Kidney epithelial cell (primary cell): ENCODE results near the gene KCNT2. TPM values are rescaled to one million over a fixed set of nuclear protein-coding genes. Genes with fewer than 3 reads are reported as not detected.
"Not testable (repeated sequence)": the region's sequence is repeated elsewhere in the genome, so short reads cannot be mapped to it uniquely, and the experiment has no call there.

Experiments used
- DNase-seq: peaks from one replicate; pipeline ENCODE4 v3.0.0-alpha.2; 2010; ENCODE audit warnings: low read depth
- H3K27me3 ChIP-seq: 2 replicates; pipeline ENCODE4 v1.6.0; 2011; ENCODE audit warnings: low read length; ENCODE audit not compliant: control insufficient read depth, insufficient read depth
- H3K36me3 ChIP-seq: 2 replicates; pipeline ENCODE4 v1.5.1; 2011; ENCODE audit warnings: low read length; ENCODE audit not compliant: control insufficient read depth, insufficient read depth
- H3K4me3 ChIP-seq: 2 replicates; pipeline ENCODE4 v1.5.1; 2011; ENCODE audit warnings: low read depth, mild to moderate bottlenecking, control low read depth, low read length
- CTCF ChIP-seq: IDR thresholded peaks from 2 replicates; pipeline ENCODE4 v1.5.1; 2011; ENCODE audit warnings: mild to moderate bottlenecking, moderate library complexity, low read length, control low read depth, inconsistent platforms; ENCODE audit not compliant: insufficient read depth, poor library complexity, severe bottlenecking
- total RNA-seq: library from RNA; depleted of rRNA; stranded (reverse); fragments of >200 nt; gene quantifications from 2 replicates; pipeline ENCODE4 v1.2.3, GENCODE V29; 2015

Gene KCNT2
- total RNA-seq, 1 donor from 2014 or later = 1.8 TPM

- H3K36me3 ChIP-seq = no peaks in the 10 kb centered on the region
- H3K4me3 ChIP-seq = no peak overlapping the region
- no peaks in the 10 kb centered on the region for H3K27me3 ChIP-seq
- TF ChIP-seq CTCF = no peak
- DNase-seq = no peak
Measured at GRCh38 chr1:196302420-196302819, 305.8 kb downstream of the KCNT2 start.

GRCh38 chr1:196295766-196296165, 312.5 kb downstream of the KCNT2 start:
- Histone ChIP-seq H3K4me3 (no peak overlapping the region), H3K36me3 (no peaks in the 10 kb centered on the region), H3K27me3 (no peaks in the 10 kb centered on the region)
- no peak for DNase-seq
- no peak for TF ChIP-seq CTCF

- no peaks in the 10 kb centered on the region for H3K36me3 ChIP-seq
- H3K4me3 ChIP-seq = no peak overlapping the region
- no peaks in the 10 kb centered on the region for H3K27me3 ChIP-seq
- DNase-seq = no peak
- no peak for TF ChIP-seq CTCF
Measured at GRCh38 chr1:196278816-196279215, 329.4 kb downstream of the KCNT2 start.

- DNase-seq = no peak
- Histone ChIP-seq H3K27me3 (no peaks in the 10 kb centered on the region), H3K4me3 (no peak overlapping the region), H3K36me3 (no peaks in the 10 kb centered on the region)
- TF ChIP-seq CTCF = no peak
Measured at GRCh38 chr1:196277860-196278259, 330.4 kb downstream of the KCNT2 start.

- H3K27me3 ChIP-seq = no peaks in the 10 kb centered on the region
- no peak overlapping the region for H3K4me3 ChIP-seq
- DNase-seq = no peak
- TF ChIP-seq CTCF = no peak
- H3K36me3 ChIP-seq = no peaks in the 10 kb centered on the region
Measured at GRCh38 chr1:196271212-196271947, 336.9 kb downstream of the KCNT2 start.

- not testable (repeated sequence) for H3K36me3 ChIP-seq, H3K27me3 ChIP-seq, DNase-seq, H3K4me3 ChIP-seq
Measured at GRCh38 chr1:196263086-196263485, 345.2 kb downstream of the KCNT2 start.
